Neural progenitor cell (in vitro differentiated cells): Measurements from ENCODE around the gene HHLA2.

Experiments
- EZH2 ChIP-seq: fragments of 200-600 bp; sonication (generic); IDR thresholded peaks from 2 replicates; pipeline ENCODE4 v1.6.1; 2017; ENCODE audit warnings: antibody characterized with exemption, mild to moderate bottlenecking, moderate library complexity
- TF ChIP-seq, protein P1 (sequence below): fragments of 200-600 bp; sonication (generic); IDR thresholded peaks from 2 replicates; pipeline ENCODE4 v1.5.1; 2017; ENCODE audit warnings: antibody characterized with exemption, mild to moderate bottlenecking

DNA sequence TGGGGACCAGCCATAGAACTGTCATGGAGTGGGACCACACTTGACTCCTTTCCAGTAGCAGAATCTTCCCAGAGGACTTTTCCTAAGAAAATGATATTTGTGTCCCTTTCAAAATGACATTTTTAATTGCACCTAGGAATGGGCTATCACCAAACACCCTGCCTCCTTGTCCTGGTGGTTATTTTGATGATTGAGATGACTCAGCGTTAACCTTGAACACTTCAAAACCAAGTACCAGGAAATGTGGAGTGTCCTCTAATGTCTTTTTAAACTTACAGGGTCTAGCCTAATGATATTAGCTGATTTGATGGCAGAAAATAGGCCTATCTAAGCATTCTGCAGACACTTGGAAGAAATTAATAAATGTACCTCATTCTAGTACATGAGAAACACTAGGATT, 90.7 kb downstream of the HHLA2 start:
- TF ChIP-seq, protein P1, sequence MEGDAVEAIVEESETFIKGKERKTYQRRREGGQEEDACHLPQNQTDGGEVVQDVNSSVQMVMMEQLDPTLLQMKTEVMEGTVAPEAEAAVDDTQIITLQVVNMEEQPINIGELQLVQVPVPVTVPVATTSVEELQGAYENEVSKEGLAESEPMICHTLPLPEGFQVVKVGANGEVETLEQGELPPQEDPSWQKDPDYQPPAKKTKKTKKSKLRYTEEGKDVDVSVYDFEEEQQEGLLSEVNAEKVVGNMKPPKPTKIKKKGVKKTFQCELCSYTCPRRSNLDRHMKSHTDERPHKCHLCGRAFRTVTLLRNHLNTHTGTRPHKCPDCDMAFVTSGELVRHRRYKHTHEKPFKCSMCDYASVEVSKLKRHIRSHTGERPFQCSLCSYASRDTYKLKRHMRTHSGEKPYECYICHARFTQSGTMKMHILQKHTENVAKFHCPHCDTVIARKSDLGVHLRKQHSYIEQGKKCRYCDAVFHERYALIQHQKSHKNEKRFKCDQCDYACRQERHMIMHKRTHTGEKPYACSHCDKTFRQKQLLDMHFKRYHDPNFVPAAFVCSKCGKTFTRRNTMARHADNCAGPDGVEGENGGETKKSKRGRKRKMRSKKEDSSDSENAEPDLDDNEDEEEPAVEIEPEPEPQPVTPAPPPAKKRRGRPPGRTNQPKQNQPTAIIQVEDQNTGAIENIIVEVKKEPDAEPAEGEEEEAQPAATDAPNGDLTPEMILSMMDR: no peak
- no peak for TF ChIP-seq EZH2
